HepG2 (cell line): ENCODE measurements around the gene NFE2L1. TPM values are rescaled to one million over a fixed set of nuclear protein-coding genes. Genes with fewer than 3 reads are reported as not detected.

Source experiments
- ARID2 ChIP-seq: sonication (generic); formaldehyde crosslinking; IDR thresholded peaks from 2 replicates; pipeline ENCODE4 v1.8.1; 2022; ENCODE audit warnings: mild to moderate bottlenecking, missing genetic modification reagents, borderline replicate concordance
- ARNT2 ChIP-seq: sonication (generic); formaldehyde crosslinking; IDR thresholded peaks from 2 replicates; pipeline ENCODE4 v1.8.0; 2022; ENCODE audit warnings: mild to moderate bottlenecking, low read depth, missing genetic modification reagents, moderate library complexity
- ATF1 ChIP-seq: IDR thresholded peaks from 2 replicates; pipeline ENCODE4 v1.6.1; 2016; ENCODE audit warnings: mild to moderate bottlenecking, control low read depth
- EED ChIP-seq: sonication (generic); formaldehyde crosslinking; IDR thresholded peaks from 2 replicates; pipeline ENCODE4 v1.5.0; 2020; ENCODE audit warnings: mild to moderate bottlenecking, missing genetic modification reagents
- HIVEP1 ChIP-seq: sonication (generic); formaldehyde crosslinking; IDR thresholded peaks from 2 replicates; pipeline ENCODE4 v1.4.0; 2020; ENCODE audit warnings: mild to moderate bottlenecking, missing genetic modification reagents
- HOXA7 ChIP-seq: sonication (generic); formaldehyde crosslinking; IDR thresholded peaks from 2 replicates; pipeline ENCODE4 v1.8.1; 2022; ENCODE audit warnings: mild to moderate bottlenecking, missing genetic modification reagents, moderate library complexity
- MLLT10 ChIP-seq: sonication (generic); formaldehyde crosslinking; IDR thresholded peaks from 2 replicates; pipeline ENCODE4 v1.4.0; 2020; ENCODE audit warnings: missing genetic modification reagents
- NKX3-1 ChIP-seq: sonication (generic); formaldehyde crosslinking; IDR thresholded peaks from 2 replicates; pipeline ENCODE4 v1.5.0; 2020; ENCODE audit warnings: missing genetic modification reagents
- NR1H2 ChIP-seq: sonication (generic); formaldehyde crosslinking; IDR thresholded peaks from 2 replicates; pipeline ENCODE4 v1.8.1; 2022; ENCODE audit warnings: low read depth, missing genetic modification reagents, borderline replicate concordance
- RARA ChIP-seq: IDR thresholded peaks from 2 replicates; pipeline ENCODE4 v1.6.1; 2016; ENCODE audit warnings: missing genetic modification reagents, missing compliant biosample characterization
- RFX1 ChIP-seq: fragments of 450-650 bp; IDR thresholded peaks from 2 replicates; pipeline ENCODE4 v1.6.1; 2017
- SNRNP70 ChIP-seq: fragments of 200-400 bp; formaldehyde crosslinking; IDR thresholded peaks from 2 replicates; pipeline ENCODE4 v1.6.1; 2017; ENCODE audit warnings: mild to moderate bottlenecking, low read depth, low read length, moderate library complexity
- SPEN ChIP-seq: sonication (generic); formaldehyde crosslinking; IDR thresholded peaks from 2 replicates; pipeline ENCODE4 v1.5.1; 2020; ENCODE audit warnings: low read depth, mild to moderate bottlenecking, missing genetic modification reagents
- ZFY ChIP-seq: sonication (generic); formaldehyde crosslinking; IDR thresholded peaks from 2 replicates; pipeline ENCODE4 v1.4.0; 2020; ENCODE audit warnings: missing genetic modification reagents
- ZNF136 ChIP-seq: sonication (generic); formaldehyde crosslinking; IDR thresholded peaks from 2 replicates; pipeline ENCODE4 v1.8.1; 2022; ENCODE audit warnings: low read depth, mild to moderate bottlenecking, moderate library complexity, missing genetic modification reagents
- ZNF337 ChIP-seq: sonication (generic); formaldehyde crosslinking; IDR thresholded peaks from 2 replicates; pipeline ENCODE4 v1.5.1; 2020; ENCODE audit warnings: missing genetic modification reagents, low read depth, mild to moderate bottlenecking, borderline replicate concordance
- polyA plus RNA-seq, 8 experiments: library from polyadenylated mRNA; depleted of rRNA in 3 of 8; stranded (reverse) in 7 of 8; unstranded in 1 of 8; fragments of >200 nt; fragmentation: Illumina TruSeq in 4 of 8; extraction: Trizol in 4 of 8; gene quantifications; 2 replicates each; pipeline versions ENCODE4 v1.2.1 to v1.2.3, GENCODE V29; 2011 to 2016; ENCODE audit warnings: low read depth in 4 of 8, missing spikeins in 1 of 8, mixed read lengths in 1 of 8; ENCODE audit not compliant: insufficient read depth in 1 of 8
- total RNA-seq, 5 experiments: library from RNA; depleted of rRNA; stranded (reverse); fragments of >200 nt; fragmentation: Illumina TruSeq; extraction: Trizol; gene quantifications; 2 replicates each; pipeline ENCODE4 v1.2.3, GENCODE V29; 2016; ENCODE audit warnings: low read depth in 1 of 5
- TF ChIP-seq, protein P1 (sequence below): sonication (generic); formaldehyde crosslinking; IDR thresholded peaks from 2 replicates; pipeline ENCODE4 v1.4.0; 2020; ENCODE audit warnings: missing genetic modification reagents
- TF ChIP-seq, protein P2 (sequence below): sonication (generic); formaldehyde crosslinking; IDR thresholded peaks from 2 replicates; pipeline ENCODE4 v1.4.0; 2020; ENCODE audit warnings: missing genetic modification reagents
- TF ChIP-seq, protein P3 (sequence below): sonication (generic); formaldehyde crosslinking; IDR thresholded peaks from 2 replicates; pipeline ENCODE4 v1.5.1; 2020; ENCODE audit warnings: missing genetic modification reagents, mild to moderate bottlenecking, borderline replicate concordance

Gene NFE2L1
- total and polyA plus RNA-seq, 2 of the 13 experiments (the other 11 are each of a cell fraction or from before 2014, with no cell fraction given), result 67.0 to 234 TPM

DNA sequence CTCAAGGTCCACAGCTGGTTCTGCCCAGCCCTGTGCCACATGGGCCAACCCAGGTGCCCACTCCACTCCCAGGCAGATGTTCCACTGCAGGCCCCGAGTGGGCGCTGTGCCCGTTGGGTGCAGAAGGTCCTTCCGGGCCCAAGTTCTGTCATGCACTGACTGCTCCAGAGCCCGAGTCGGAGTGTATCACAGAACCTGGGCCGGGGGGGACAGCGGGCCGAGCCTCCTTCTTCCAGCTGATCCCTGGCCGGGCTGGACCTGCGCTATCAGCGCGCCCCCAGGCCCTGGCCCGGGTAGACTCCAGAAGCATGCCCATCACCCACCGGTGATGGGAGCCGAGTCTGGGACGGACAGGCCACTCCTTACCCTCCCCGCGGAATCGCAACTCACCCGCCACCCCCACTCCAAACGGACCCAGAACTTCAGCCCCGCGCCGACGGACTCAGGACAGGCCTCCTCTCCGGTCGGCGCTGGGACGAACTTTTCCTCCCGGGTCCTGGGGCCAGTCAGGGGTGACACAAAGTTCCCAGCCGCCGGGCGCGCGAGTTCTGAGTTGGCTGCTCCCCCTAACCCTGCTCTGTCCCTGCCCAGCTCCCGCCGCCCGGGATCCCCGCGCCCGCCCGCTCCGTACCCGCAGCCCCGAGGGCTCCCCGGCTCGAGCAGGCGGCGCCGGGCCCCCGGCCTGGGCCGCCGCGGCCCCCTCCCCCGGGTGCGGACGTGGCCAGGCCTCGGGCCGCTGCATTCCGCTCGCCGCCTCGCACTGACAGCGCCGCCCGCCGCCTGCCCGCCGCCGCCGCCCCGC, 10.9 kb upstream of the NFE2L1 start, which contains the start of gene COPZ2 (continued):
- TF ChIP-seq, protein P1, sequence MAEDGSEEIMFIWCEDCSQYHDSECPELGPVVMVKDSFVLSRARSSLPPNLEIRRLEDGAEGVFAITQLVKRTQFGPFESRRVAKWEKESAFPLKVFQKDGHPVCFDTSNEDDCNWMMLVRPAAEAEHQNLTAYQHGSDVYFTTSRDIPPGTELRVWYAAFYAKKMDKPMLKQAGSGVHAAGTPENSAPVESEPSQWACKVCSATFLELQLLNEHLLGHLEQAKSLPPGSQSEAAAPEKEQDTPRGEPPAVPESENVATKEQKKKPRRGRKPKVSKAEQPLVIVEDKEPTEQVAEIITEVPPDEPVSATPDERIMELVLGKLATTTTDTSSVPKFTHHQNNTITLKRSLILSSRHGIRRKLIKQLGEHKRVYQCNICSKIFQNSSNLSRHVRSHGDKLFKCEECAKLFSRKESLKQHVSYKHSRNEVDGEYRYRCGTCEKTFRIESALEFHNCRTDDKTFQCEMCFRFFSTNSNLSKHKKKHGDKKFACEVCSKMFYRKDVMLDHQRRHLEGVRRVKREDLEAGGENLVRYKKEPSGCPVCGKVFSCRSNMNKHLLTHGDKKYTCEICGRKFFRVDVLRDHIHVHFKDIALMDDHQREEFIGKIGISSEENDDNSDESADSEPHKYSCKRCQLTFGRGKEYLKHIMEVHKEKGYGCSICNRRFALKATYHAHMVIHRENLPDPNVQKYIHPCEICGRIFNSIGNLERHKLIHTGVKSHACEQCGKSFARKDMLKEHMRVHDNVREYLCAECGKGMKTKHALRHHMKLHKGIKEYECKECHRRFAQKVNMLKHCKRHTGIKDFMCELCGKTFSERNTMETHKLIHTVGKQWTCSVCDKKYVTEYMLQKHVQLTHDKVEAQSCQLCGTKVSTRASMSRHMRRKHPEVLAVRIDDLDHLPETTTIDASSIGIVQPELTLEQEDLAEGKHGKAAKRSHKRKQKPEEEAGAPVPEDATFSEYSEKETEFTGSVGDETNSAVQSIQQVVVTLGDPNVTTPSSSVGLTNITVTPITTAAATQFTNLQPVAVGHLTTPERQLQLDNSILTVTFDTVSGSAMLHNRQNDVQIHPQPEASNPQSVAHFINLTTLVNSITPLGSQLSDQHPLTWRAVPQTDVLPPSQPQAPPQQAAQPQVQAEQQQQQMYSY, result 0 out of 2 replicates have a peak, but pooled peaks have one; percentile 23
- TF ChIP-seq MLLT10 (CRISPR knock-in tag), result no peak
- TF ChIP-seq HIVEP1 (CRISPR knock-in tag), result peak; percentile 62; the same call in 1 of the 2 replicates
- TF ChIP-seq RARA (CRISPR knock-in tag), result no peak
- 0 out of 2 replicates have a peak, but pooled peaks have one; percentile 67 for TF ChIP-seq ZNF337
- no peak for TF ChIP-seq SNRNP70
- TF ChIP-seq, protein P2, sequence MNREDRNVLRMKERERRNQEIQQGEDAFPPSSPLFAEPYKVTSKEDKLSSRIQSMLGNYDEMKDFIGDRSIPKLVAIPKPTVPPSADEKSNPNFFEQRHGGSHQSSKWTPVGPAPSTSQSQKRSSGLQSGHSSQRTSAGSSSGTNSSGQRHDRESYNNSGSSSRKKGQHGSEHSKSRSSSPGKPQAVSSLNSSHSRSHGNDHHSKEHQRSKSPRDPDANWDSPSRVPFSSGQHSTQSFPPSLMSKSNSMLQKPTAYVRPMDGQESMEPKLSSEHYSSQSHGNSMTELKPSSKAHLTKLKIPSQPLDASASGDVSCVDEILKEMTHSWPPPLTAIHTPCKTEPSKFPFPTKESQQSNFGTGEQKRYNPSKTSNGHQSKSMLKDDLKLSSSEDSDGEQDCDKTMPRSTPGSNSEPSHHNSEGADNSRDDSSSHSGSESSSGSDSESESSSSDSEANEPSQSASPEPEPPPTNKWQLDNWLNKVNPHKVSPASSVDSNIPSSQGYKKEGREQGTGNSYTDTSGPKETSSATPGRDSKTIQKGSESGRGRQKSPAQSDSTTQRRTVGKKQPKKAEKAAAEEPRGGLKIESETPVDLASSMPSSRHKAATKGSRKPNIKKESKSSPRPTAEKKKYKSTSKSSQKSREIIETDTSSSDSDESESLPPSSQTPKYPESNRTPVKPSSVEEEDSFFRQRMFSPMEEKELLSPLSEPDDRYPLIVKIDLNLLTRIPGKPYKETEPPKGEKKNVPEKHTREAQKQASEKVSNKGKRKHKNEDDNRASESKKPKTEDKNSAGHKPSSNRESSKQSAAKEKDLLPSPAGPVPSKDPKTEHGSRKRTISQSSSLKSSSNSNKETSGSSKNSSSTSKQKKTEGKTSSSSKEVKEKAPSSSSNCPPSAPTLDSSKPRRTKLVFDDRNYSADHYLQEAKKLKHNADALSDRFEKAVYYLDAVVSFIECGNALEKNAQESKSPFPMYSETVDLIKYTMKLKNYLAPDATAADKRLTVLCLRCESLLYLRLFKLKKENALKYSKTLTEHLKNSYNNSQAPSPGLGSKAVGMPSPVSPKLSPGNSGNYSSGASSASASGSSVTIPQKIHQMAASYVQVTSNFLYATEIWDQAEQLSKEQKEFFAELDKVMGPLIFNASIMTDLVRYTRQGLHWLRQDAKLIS (CRISPR knock-in tag), result no peak
- TF ChIP-seq RFX1, result no peak
- TF ChIP-seq ATF1 (CRISPR knock-in tag), result no peak
- TF ChIP-seq NR1H2 (CRISPR knock-in tag), result no peak
- no peak for TF ChIP-seq NKX3-1 (CRISPR knock-in tag)
- TF ChIP-seq, protein P3, sequence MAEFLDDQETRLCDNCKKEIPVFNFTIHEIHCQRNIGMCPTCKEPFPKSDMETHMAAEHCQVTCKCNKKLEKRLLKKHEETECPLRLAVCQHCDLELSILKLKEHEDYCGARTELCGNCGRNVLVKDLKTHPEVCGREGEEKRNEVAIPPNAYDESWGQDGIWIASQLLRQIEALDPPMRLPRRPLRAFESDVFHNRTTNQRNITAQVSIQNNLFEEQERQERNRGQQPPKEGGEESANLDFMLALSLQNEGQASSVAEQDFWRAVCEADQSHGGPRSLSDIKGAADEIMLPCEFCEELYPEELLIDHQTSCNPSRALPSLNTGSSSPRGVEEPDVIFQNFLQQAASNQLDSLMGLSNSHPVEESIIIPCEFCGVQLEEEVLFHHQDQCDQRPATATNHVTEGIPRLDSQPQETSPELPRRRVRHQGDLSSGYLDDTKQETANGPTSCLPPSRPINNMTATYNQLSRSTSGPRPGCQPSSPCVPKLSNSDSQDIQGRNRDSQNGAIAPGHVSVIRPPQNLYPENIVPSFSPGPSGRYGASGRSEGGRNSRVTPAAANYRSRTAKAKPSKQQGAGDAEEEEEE (CRISPR knock-in tag), result no peak
- TF ChIP-seq ZNF136, result 0 out of 2 replicates have a peak, but pooled peaks have one; percentile 81
- peak; percentile 83; the same call in 1 of the 2 replicates for TF ChIP-seq ARID2 (CRISPR knock-in tag)
- TF ChIP-seq SPEN (CRISPR knock-in tag), result no peak
- no peak for TF ChIP-seq HOXA7 (CRISPR knock-in tag)
- TF ChIP-seq ARNT2 (CRISPR knock-in tag), result peak; percentile 59; the same call in 1 of the 2 replicates
- TF ChIP-seq EED (CRISPR knock-in tag), result no peak
- peak; percentile 75 for TF ChIP-seq ZFY (CRISPR knock-in tag)
